DMS 273 (cell line): ENCODE results near the gene WWOX.

ENCODE experiments used
- DNase-seq: peaks from one replicate; lab custom pipeline; 2025; ENCODE audit not compliant: unreplicated experiment; lab: John Stamatoyannopoulos, UW

WWOX gene

DNA sequence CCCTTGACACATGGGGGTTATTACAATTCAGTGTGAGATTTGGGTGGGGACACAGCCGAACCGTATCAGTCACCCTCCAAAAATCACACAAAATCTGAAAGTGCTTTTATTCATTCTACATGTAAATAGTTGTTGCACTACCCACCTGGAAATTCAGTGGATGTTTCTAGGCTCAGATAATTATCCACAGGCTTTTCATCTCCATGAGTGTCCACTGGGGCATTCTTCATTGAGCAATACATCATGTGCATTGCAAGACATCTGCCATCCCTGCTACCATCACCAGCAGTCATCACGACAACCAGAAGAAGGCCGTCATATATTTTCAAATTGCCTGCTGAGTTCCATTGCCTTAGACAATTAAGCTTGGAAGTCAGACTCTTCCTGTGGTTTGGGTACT is 330.8 kb downstream of the WWOX start:
- DNase-seq, result no peak

DNA sequence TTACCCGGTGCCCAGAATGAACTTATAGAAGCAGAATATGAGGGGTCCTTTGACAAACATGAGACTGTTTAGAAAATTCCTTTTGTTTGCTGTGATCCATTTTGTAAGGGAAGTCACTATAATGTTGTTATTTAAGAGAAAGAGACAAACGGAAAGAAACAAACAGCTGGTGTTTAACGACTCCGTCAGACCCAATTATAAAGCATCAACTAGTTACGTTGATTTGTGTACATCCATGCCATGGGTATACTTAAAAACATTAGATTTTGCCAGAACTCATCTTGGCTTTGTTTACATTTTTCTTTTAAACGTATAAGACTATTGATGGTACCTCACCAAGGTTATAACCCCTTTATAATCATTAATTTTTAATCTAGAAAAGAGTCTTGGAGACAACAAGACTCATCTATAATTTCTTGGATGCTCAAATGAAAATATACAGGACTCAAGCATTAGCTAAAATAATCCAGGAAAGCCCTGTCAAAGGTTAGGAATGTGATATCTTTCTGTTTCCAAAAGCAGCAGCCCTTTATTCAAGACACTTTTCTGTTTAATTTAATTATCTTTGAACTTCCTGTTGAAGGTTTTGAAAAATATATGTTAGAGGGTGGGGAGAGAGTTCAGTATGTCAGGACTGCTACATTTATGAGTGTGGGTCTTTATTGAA is 331.7 kb downstream of the WWOX start:
- no peak for DNase-seq

DNA sequence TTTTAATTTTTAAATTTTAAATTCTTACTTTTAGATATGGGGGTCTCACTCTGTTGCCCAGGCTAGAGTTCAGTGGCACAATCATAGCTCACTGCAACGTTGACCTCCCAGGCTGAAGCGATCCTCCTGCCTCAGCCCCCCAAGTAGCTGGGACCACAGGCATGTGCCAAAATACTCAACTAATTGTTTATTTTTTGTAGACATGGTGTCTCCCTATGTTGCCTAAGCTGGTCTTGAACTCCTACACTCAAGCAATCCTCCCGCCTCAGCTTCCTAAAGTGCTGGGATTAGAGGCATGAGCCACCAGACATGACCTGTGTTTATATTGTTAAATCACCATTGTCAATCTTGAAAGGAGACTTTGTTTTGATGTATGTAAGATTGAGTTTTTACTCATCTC is 332.2 kb downstream of the WWOX start:
- DNase-seq, result no peak

DNA sequence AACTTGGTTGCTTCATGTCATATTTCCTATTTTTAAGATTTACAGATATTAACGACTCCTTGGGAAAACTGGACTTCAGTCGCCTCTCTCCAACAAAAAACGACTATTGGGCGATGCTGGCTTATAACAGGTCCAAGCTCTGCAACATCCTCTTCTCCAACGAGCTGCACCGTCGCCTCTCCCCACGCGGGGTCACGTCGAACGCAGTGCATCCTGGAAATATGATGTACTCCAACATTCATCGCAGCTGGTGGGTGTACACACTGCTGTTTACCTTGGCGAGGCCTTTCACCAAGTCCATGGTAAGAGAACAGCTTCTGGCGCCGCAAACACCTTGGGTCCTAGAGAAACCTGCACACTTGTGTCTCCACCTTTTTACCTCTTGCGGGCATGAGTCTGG is 333.0 kb downstream of the WWOX start:
- DNase-seq, result no peak

DNA sequence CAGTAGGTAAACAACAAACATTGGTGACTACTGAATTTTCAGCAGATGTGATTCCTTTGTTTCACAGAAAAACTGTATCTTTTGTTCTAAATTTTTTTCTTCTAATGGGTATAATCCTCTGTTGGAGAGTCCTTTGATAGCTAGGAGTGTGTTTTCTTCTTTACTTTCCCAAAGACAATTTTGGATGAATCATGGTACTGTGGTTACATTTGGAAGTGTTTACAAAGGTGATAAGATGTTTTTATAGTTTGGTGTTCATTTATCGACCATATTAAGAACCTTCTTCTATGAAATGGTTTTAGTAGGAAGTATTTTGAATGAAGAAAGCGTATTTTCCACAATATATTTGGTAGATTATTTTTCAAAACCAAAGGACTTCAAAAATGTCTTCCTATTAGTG is 333.7 kb downstream of the WWOX start:
- DNase-seq, result no peak

DNA sequence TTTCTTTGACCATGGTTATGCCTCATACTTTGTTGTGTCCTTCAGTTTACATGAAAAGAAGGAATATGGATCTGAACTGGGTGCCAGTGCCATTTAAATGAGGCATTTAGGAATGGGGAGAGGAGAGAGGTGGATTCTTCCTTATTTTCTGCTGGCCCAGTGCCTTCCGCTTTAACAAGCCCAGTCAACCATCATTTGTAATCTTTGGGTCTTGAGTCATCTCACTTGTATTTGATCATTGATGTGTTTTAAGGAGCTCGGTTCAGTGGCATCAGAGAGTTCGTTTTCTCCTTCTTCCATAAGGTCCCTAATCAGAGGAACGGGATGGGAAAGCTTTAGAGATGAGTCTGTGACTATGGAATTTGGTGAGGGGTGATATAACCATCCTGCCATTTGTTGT is 334.9 kb downstream of the WWOX start:
- DNase-seq, result no peak

DNA sequence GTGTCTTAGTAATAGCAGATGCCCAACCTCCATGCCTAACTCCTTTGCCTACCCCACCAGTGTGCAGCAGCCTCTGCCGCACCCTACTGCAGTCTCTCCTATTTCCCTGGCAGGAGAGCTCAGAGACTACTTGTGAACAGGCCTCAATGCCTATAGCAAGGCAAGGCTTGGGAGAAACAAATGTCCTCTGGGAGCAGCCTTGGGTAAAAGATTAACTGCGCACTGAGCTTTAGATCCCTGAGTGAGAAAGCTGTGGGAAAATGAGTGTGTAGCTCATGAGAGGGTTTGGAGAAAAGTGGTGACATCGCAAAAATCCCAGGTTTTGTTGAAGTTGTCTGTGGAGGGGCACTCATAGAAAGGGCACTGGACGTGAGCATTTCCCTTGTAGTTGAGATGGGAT is 335.8 kb downstream of the WWOX start:
- DNase-seq, result no peak

DNA sequence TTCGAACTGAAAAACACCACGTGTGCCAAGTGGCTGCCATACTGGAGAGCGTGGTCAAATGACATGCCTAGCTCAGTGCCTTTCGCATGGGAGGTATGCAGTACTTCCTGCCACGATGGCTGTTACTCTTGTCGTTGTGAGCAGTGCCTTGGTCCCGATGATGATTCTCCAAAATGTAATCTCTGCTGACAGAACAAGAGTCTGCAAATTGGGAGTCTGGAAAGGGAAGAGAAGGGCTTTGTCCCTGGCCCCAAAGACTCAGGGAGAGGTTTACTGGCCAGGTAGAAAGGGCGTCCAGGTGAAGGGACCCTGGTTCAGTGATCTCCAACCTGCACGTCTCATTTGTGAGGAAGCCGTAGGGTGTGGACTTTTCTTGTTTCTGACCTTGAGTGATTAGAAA is 336.6 kb downstream of the WWOX start:
- no peak for DNase-seq

DNA sequence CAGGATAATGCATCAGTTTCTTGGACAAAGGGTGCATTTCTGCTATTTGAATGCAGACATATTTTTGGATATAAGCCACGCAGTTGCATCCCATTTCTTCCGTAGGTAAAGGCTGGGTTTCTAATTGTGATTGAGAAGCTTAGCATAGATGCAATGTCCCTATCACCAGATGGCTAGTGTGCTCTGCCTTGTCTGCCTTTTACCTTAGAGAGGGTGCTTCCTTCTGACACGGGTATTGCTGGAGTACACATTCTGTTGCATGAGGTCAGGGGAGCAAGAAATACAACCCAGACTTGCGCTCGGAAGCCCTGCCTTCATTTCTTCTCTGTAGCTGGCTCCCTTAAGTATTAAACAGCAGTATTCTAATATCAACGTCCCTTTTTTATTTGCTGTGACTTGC is 337.4 kb downstream of the WWOX start:
- no peak for DNase-seq

DNA sequence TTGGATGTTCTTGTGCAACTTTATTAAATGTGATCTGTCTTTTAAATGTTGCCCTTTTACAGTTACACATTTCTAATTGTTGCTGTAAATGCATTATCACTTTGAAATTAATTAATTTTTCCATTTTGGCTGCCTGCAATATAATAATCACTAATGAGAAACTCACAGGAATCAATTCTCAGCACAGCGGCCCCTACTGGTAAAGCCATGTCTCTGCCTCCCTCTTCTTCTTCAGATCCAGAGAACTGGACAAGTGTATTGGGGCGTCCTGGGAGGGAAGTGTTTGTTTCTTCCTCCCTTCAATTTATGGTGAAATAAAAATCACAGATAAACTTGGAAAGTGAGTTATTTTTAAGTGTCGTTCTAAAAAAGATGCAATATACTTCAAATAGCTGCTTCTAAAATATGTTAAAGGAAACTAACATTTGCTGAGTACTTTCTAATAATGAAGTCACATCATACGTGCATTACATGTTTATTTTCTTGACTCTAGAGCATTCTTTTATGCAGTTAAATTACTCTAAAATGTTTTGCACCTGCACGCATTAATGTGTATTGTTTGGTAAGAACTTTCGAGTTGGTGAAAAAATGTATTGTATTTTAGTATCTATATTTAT is 338.0 kb downstream of the WWOX start:
- DNase-seq, result peak; percentile 63

DNA sequence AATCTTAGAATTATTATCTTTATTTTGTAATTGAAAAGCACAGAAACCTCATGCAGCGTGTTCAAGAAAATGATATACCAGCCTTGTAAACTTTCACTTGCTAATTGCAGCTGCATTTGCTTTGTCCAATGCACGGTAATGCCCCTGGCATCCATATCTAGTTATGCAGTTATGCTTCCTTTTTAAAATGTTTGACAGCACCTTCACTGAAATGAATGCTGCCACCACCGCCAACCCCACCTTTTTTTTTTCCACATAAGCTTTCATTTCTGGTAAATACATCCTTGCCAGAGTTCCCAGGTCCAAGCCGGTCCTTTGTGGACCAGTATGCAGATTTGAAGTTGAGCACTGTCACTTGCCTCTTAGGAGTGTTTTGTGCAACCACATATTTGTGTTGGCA is 338.8 kb downstream of the WWOX start:
- DNase-seq, result no peak

DNA sequence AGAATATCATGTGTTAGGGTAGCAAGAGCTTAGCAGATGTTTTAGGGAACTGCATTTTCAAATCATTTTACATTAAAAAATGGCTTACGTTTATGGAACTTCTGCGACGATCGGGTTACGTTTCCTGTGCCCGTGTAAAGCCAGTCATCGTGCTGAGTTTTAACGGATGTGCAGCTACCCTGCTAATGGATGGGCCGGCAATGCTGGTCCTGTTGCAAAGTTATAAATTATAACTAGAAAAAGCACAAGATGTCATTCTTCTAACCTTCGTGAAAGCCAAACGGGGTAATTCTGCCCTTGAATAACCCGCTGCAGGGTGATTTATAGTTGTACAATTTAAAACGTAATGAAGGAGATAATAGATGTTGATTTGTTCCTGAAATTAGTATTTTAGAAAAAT is 339.2 kb downstream of the WWOX start:
- DNase-seq, result no peak

DNA sequence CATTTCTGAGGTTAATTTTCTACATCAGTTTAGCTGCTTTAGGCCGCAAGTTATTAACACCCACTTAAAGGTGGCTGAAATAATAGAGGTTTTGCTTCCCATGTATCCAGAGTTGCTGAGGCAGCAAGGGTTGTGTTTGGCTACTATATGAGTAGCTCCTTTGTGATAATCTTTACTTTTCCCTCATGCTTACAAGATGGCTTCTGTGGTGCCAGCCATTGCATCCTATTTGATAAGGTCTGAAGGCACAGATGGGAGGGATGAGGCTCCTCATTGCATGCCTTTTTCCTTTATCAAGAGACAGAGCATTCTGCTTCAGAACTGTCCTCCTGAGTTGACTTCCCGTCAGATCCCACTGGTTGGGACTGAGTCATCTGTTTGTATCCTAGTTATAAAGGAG is 340.2 kb downstream of the WWOX start:
- no peak for DNase-seq

DNA sequence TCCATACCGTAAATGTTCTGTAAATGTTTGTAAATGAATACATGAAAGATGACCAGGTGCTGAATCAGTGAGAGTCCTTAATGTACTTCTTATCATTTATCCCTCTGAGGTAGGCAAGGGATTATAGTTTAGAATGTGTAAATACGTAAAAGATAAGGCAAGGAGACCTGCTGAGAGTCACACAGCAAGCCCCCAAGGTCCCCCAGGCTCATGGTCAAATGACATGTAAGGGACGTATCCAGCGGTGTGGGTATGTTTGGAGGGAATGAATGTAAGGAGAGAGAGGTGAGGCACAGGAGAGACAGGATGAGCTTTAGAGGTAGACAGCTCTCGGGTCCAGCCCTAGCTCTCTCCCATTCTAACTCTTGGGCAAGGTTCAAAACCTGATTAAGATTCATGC is 341.8 kb downstream of the WWOX start:
- no peak for DNase-seq

DNA sequence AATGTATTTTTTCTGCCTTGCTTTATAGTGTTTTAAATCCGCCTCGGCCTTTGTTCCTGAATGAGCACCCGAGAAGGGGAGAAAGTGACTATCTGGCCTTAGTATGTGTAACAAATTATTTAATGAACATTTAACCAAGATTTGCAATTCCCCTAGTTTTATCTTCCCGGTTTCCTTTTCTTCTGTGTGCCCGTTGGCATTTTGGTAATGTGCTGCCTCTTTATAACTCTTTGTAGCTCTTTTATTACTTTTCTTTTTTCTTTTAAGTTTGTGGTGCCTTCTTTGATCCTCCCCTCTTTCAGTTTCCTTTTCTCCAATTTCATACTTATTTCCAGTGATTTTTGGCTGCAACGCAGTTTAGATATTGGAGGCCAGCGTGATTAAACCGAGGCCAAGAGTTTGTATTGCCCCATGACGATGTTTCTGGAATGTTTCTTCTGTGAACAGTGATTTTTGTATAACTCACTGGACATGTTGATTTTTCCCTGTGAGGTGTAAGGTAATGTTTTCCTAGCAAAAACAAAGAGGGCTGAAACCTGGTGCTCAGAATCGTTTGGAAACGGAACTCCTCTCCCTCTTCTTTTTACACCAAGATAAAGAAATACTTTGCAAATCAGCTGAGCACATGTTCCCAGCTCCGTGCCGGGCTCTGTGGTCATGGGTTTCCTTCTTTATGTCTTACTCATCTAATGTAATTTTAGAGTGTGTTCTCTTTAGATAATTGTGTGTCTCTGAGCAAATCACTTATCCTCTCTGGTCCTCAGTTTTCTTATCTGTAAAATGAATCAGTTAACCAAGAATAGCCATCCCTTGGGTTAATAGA is 344.3 kb downstream of the WWOX start:
- no peak for DNase-seq

DNA sequence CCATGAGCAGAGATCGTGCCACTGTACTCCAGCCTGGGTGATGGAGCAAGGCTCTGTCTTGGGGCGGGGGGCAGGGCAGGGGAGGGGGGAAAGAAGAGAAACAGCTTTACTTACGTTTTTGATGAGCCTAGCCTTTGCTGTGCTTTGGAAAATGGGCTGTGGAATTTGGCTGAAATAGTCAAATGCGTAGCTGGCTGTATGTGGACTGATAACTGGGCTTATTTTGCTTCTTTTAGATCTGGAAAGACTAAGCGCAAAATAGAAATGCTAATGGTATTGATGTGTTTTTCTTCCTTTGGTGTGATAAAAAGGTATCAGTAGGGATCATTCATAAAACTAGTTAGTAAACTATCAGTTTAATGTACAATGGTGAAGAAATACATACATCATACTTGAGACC is 346.4 kb downstream of the WWOX start:
- no peak for DNase-seq

DNA sequence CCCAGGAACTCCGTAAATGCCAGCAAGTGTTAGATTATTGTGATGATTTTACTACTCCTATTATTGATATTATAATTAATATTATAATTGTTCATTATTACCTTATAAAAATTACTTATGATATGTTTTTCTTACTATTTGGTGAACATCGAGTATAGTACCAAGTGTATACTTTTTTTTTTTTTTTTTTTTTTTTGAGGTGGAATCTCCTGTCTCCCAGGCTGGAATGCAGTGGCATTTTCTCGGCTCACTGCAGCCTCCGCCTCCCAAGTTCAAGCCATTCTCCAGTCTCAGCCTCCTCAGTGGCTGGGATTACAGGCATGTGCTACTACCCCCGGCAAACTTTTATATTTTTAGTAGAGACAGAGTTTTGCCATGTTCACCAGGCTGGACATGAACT is 347.0 kb downstream of the WWOX start:
- no peak for DNase-seq

DNA sequence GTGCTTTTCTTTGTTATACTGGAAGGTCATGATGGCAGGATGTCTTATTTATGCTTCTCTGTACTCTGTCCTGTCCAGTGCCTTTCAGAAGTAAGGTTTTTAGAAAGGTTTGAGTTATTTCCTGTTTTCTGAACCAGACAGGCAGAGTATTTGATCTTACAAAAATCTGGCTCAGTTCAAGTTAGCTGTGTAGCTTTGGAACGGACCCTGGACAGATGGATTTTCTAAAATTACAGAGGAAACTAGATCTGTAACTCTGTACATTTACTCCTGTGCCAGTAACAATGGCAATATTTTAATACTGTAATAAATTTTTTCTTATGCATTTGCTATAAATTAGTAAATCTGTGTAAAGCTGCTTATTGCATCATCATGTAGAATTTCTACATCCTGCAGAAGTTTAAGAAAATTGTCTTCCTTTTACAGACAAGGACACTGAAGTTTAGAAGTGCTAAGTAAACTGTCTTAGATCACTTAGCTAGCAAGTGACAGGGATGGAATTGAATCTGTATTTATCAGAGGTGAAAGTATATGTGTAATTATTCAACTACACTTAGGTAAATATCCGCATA is 347.6 kb downstream of the WWOX start:
- DNase-seq, result no peak

DNA sequence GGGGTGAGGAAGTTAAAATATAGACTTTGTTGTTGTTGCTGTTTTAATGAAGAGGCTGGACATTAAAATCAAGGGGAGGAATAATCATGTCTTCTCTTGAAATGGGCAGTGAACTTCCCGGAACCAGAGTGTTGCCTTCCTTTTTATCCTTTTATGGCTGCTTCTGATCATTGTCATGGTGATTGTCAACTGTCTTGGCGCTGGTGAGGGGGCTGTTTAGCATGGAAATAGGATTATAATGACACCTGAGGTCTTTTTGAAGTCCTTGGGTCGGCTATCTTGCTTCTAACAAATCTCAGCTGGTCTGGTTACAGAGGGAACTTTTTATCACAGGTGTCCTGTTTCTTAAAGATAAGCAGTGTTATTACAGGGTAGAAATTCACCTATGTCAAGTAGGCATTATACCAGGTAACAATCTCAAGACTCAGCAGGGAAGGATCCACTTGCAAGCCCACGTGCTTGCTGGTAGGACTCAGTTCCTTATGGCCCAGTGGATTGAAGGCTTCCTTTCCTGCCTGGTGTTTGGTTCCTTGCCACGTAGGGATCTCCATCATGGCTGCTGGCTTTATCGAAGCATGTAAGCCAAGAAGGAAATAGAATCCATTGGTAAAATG is 349.3 kb downstream of the WWOX start:
- DNase-seq, result no peak

DNA sequence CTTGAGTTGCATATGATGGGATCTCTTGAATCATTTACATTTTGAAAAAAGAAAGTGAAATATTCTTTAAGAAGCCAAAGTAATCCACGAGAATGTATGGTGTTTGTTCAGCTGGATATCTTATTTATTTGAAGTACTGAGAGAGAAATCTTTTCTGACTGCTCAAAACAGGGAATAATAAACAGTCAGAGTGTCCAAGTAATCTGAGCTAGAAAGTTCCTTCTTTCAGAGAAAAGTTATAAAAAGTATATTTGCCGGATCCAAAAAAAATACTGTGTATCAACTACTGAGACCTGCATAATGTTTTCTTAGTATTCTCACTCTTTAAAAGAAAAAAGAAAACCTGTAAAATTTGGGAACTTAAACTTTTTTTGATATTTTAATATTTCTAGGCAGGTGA is 350.8 kb downstream of the WWOX start:
- DNase-seq, result no peak

DNA sequence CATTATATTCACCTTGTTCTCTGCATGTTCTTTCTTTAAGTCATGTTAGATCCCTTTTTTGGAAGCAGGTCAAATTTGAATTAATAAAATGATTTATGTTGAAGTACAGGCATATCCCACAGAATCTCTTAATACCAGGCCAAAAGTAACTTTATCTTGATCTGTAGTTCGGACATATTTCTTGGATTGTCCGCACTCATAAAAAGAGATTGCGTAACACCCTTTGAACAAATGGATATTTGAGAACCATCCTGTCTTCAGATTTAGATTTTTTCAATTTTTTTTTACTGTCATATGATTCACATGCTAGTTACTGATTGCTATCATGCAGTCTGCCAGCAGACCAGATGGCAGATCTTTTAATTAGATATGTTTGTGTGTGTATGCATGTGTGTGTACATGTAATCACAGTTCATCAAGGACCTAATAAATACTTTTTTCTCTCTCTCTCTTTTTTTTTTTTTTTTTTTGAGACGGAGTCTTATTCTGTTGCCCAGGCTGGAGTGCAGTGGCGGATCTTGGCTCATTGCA is 352.6 kb downstream of the WWOX start:
- DNase-seq, result no peak
